NCI-H1436 (cell line): ENCODE measurements around the gene SYNPO2.
A peak's percentile ranks its signal among the peaks of the same experiment; 100 is the strongest.
"Not testable (repeated sequence)": the region's sequence is repeated elsewhere in the genome, so short reads cannot be mapped to it uniquely, and the experiment has no call there.

Experiments used
- DNase-seq: peaks from one replicate; lab custom pipeline; 2025; lab: John Stamatoyannopoulos, UW

The SYNPO2 gene

DNA sequence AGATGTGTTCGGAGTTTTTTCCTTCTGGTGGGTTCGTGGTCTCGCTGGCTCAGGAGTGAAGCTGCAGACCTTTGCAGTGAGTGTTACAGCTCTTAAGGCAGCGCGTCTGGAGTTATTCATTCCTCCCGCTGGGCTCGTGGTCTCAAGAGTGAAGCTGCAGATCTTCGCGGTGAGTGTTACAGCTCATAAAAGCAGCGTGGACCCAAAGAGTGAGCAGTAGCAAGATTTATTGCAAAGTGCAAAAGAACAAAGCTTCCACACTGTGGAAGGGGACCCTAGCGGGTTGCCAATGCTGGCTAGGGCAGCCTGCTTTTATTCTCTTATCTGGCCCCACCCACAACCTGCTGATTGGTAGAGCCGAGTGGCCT, 87.5 kb downstream of the SYNPO2 start:
- DNase-seq = not testable (repeated sequence)

GRCh38 chr4:118977100-118977499, 88.4 kb downstream of the SYNPO2 start:
- not testable (repeated sequence) for DNase-seq

- DNase-seq = no peak
Measured at GRCh38 chr4:118979712-118980111, 91.1 kb downstream of the SYNPO2 start.

DNA sequence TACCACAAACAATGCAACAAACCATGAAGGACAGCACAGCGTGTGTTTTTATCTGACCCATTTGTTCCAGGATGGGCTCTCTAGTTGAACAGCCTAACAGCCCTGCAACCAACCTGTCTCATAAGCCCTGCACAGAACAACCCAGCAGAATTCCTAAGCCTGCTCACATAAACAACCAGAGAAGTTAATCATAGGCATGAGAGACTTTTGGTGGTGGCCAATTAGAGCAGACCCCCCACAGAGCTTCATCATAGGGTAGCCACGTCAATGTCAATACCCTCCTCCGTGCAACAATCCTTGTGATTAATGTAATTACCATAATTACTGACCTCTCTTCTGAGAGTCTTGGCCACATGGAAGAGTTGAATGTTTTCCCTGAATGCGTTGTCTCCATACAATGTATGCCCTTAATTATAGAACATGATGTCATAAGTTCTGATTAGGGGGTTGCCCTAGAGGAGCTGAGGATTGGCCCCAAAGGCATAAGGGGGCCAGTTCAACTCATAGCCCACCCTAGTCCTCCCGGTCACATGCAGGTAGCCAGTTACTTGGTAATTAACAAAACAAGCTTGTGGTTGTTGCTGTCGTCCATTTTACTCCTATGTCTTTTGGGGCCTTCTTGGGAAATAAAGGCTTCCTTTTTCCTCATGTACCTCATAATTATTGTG, 92.7 kb downstream of the SYNPO2 start:
- DNase-seq = no peak

DNA sequence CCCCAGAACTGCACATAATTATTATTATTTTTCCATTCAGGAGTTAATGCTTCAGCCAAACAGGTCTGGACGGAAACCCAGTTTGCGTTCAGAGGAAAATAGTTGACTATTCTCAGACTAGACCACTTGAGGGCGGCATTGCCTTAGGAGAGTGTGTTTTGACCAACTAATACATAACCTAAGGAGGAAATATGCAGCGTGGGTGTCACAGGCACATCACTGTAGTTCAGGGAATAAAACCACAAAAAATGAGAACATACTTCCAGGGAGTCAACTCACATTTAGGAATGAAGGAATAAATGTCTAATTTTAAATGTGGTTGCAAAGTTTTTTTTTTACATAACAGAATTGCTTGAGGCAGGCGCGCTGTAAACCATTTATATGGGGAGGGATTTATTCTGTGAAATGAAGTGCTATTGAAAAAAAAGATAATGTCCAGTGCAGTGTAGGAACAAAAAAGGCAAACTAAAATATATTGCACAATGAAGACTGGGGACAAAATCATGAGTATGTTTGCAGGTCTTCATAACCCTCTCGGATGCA, 93.3 kb downstream of the SYNPO2 start:
- peak; percentile 34 for DNase-seq

DNA sequence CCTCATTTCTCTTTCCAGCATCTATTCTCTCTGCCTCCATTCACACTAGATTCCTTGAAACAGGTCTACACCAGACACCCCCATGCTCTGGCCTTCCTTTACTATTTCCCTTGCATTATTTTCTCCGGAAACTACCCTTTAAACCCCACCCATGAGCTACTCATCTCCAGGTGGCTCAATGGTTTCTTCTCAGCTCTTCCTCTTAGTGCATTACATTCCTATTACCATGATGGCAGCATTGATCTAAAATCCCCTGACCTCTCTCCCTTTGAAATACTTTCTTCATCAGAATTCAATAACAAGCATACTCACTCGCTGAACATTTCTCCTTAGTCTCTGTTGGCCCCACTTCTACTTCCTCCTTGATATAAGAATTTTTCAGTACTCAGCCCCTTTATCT, 94.6 kb downstream of the SYNPO2 start:
- no peak for DNase-seq

- DNase-seq = no peak
Measured at GRCh38 chr4:118983831-118984230, 95.2 kb downstream of the SYNPO2 start.

DNA sequence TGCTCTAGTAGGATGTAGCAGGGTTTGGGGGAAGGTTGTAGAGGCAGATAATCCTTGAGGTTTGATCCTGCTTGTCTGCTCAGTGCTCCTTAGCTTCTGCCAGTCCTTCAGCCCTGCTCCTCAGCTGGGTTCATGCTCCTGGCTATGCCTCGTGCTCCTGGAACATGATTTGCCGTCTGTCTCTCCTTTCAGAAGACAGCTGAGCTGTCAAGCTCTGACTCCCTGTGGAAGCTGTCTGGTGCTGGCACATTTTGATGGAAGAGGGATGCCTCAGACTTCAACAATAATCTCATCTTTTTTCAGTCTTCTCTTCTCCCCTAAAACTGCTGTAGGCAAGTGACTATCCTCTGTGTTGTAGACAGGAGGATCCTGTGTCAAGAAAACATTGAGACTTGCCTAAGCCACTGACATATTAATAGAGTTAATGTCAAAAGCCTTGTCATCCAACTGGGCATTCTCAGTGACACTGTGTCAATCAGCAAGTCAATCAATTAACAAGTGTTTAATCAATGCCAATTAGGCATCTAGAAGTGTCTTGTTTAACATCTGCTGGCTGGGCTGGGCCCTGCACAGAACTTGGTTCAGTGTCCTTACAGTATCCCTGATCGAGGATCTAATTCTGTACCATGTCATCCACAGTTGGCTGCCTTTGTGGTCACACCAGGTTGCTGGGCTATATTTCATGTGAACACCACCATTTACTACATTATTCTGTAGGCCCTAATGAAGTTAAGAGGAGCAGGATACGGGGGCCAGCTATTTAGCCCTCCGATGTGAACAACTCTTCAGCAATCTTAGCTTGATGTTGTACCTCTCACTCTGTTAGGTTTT, 96.7 kb downstream of the SYNPO2 start:
- DNase-seq = no peak

GRCh38 chr4:118987959-118988634, 99.4 kb downstream of the SYNPO2 start:
- DNase-seq = no peak

GRCh38 chr4:118988635-118988972, 100.0 kb downstream of the SYNPO2 start:
- DNase-seq = no peak

DNA sequence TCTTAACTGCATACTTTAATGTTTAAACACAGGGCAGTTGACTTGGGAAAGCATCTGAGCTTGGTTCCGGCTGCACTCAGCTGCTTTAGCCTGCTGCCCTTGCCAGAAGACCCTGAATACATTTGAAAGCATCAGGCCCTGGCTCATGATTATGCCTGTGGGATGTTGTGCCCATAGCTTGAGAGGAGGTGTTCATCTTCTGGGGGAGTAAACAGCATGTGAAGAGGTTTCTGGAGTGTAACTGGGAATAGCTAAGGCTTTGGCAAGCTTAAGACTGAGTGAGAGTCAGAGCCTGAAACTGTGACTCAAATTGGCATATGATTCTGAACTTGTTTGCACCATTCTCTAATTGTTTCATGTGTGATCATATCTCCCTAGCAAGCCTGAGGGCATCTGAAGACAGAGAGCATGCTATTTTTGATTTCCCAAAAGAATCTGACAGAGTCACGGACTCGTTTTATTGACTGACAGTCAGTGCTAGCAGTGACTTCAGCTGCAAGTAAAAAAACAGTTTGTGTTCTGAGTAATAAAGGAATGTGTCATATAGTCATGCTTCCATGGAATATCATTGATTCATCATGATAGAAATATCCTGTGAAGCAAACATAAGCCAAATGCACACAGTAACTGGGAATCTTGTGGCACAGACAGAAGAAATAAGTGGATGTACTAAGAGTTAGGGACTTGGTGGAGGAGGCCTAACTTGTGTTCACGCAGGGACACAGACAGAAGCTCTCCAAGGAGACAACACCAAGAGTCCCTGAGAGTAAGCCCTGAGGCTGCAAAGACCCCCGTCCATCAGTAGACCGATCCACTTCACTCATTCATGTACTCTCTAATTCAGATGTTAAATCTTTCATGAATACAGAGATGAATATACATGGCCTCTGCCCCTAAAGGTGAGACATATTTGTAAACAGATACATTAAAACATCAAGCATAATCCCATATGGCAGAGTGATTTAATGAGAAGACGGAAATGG, 100.7 kb downstream of the SYNPO2 start:
- DNase-seq = no peak

- DNase-seq = no peak
Measured at GRCh38 chr4:118991686-118992085, 103.0 kb downstream of the SYNPO2 start.

GRCh38 chr4:118992149-118992548, 103.5 kb downstream of the SYNPO2 start:
- DNase-seq = no peak

DNA sequence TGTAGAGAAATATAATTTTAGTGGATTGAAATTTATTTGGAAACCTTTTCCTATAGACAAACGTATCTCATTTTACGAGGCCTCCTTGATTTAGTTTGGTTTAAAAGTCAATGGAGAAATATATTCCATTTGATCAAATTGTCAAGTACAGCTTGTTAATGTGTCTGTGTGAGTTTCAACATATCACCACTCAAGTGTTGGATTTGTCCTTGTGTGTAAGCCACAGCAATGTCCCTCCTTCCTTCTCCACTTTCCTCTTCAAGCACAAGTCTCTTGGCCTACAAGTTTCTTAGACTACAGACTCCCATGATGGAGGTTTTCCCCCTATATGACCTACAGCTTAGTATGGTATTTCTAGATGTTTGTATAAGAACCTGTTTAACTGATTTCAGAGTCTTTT, 104.7 kb downstream of the SYNPO2 start:
- DNase-seq = no peak

DNA sequence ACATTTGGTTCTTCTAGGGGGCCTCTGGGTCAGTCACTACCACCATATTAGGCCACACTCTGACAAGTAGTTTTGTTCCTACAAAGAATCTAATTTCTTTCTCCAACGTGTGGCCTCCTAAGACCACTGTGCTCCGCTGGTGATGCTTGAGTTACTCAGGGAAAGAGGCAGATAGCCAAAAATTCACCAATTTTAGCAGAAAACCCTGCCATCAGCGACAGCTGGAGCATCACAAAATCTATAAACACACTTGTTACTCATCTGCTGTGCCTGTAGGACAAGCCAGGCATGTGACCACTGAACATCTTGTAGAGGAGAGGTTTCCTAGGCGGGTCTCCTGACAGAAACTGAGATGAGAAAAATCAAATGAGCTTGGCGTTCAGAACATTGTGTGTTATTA, 105.4 kb downstream of the SYNPO2 start:
- no peak for DNase-seq

GRCh38 chr4:118995693-118996391, 107.2 kb downstream of the SYNPO2 start:
- DNase-seq = no peak

DNA sequence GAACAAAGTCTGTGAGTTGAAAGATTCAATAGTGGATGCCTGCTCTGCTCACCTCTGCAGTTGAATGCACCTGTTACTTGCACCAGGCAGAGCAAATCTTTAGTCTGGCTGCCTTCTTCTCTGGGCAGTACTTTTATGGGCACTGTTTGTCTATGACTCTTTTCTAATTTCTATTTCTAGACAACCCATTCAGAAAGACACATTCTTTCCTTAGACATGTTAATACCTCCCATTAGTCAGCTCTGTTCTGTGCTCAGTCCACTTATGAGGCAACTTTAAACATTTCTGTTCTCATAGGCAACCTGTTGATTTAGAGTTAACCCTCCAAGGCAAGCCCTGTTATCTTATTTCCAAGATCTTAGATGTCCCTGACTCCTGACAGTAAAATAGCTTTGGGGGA, 108.9 kb downstream of the SYNPO2 start:
- no peak for DNase-seq

DNA sequence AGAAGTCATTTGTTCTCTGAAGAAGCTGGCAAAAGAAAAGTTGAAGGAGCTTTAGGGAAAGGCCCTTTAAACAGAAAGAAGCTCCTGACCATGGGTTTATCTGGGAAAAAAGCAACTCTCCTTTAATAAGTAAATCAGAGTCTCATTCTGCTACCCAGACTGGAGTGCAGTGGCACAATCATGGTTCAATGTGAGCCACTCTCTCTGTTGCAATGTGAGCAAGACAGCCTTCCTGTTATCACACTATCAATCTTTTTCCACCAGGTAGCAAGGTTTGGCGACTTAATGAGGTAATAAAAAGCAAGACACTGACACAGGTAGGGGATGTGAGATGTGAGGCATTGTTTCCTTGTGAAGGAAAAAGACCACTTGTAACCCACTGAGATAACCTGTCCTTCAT, 111.3 kb downstream of the SYNPO2 start:
- no peak for DNase-seq

DNA sequence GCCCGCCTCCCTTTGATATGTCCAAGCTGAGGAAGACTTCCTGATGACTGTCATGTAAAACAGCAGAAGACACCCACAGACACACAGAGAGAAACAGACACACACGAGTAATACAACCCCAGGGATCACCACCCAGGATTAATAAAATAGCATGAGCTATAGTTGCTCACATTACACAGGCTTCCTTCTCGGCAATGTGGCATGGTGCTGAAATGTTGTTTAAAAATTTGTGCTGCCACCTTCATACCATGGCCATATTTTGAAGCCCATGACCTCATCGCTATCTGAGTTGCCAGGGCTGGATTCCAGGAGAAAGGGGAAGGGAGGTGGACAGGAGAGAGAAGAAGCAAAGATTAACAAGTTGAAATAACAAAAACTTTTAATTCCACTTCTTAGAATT, 111.7 kb downstream of the SYNPO2 start:
- no peak for DNase-seq

DNA sequence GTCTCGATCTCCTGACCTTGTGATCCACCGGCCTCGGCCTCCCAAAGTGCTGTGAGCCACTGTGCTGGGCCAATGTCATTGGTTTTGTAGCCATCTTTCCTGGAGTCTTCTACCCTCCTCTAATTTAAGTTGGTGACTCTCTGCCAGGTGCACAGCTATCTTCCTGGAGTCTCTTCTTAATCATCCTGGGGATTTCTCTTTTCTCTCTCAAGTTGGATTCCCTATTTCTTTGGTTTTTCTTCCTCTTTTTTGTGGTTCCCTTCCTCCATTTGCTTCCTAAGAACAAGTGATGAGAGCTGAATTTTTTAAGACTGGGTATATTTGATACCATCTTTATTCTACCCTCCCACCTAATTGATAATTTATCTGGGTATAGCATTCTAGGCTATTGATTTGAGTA, 113.8 kb downstream of the SYNPO2 start:
- DNase-seq = no peak

GRCh38 chr4:119003001-119003400, 114.3 kb downstream of the SYNPO2 start:
- not testable (repeated sequence) for DNase-seq
